SK-N-SH (cell line): ENCODE measurements around the gene TES. TPM values are rescaled to one million over a fixed set of nuclear protein-coding genes. Genes with fewer than 3 reads are reported as not detected.
"Not testable (repeated sequence)": the region's sequence is repeated elsewhere in the genome, so short reads cannot be mapped to it uniquely, and the experiment has no call there.

ENCODE experiments used
- CTCF ChIA-PET: fragments of 300-600, 350-600 bp; formaldehyde crosslinking; extraction: SDS; loops from one replicate; lab custom pipeline; 2021; lab: Yijun Ruan, JAX
- POLR2A ChIA-PET: fragments of 350-600 bp; sonication (Branson Sonifier 250); formaldehyde crosslinking; extraction: SDS; loops from one replicate; lab custom pipeline; 2020; ENCODE audit warnings: antibody characterized with exemption, inconsistent platforms; lab: Yijun Ruan, JAX
- DNase-seq: peaks from one replicate; pipeline ENCODE4 v3.0.0; 2012
- H2AFZ ChIP-seq: fragments of 200-600 bp; sonication (generic); 2 replicates; pipeline ENCODE4 v1.8.1; 2016; ENCODE audit warnings: antibody characterized with exemption, mild to moderate bottlenecking, low read depth
- H3F3A ChIP-seq: fragments of 200-600 bp; sonication (generic); replicated peaks from 2 replicates; pipeline ENCODE3; 2016; ENCODE audit warnings: antibody characterized with exemption, mild to moderate bottlenecking; ENCODE audit not compliant: insufficient read depth
- H3K27ac ChIP-seq, 2 experiments: fragments of 200-500 bp in 1 of 2; fragments of 200-600 bp in 1 of 2; sonication (Bioruptor generic) in 1 of 2; sonication (generic), shearing (Covaris generic) in 1 of 2; 2 replicates each; pipeline versions ENCODE4 v1.5.1 to v1.6.1; 2014 to 2016; ENCODE audit warnings: low read depth in 2 of 2, inconsistent platforms in 1 of 2, low read length in 1 of 2, mild to moderate bottlenecking in 1 of 2, mixed read lengths in 1 of 2
- H3K27me3 ChIP-seq: fragments of 200-600 bp; sonication (generic), shearing (Covaris generic); 2 replicates; pipeline ENCODE4 v1.6.1; 2016; ENCODE audit warnings: mixed run types; ENCODE audit not compliant: insufficient read depth
- H3K36me3 ChIP-seq, 2 experiments: fragments of 200-500 bp in 1 of 2; fragments of 200-600 bp in 1 of 2; sonication (Bioruptor generic) in 1 of 2; sonication (generic) in 1 of 2; replicated peaks in 1 of 2; 2 replicates each; pipeline versions ENCODE3 to v1.5.1; 2014 to 2016; ENCODE audit warnings: low read length in 1 of 2, mild to moderate bottlenecking in 1 of 2; ENCODE audit not compliant: insufficient read depth in 2 of 2, control insufficient read depth in 1 of 2
- H3K4me1 ChIP-seq, 2 experiments: fragments of 200-500 bp in 1 of 2; fragments of 200-600 bp in 1 of 2; sonication (Bioruptor generic) in 1 of 2; sonication (generic), shearing (Covaris generic) in 1 of 2; 2 replicates each; pipeline versions ENCODE4 v1.5.1 to v1.6.1; 2014 to 2016; ENCODE audit warnings: low read depth in 1 of 2, low read length in 1 of 2, mixed run types in 1 of 2; ENCODE audit not compliant: insufficient read depth in 2 of 2, control insufficient read depth in 1 of 2
- H3K4me2 ChIP-seq: fragments of 200-600 bp; sonication (generic), shearing (Covaris generic); 2 replicates; pipeline ENCODE4 v1.6.1; 2017; ENCODE audit warnings: mixed run types
- H3K4me3 ChIP-seq, 2 experiments: fragments of 200-500 bp in 1 of 2; fragments of 200-600 bp in 1 of 2; sonication (Bioruptor generic) in 1 of 2; sonication (generic), shearing (Covaris generic) in 1 of 2; 2 replicates each; pipeline versions ENCODE4 v1.5.1 to v1.8.1; 2014 to 2016; ENCODE audit warnings: low read depth in 2 of 2, inconsistent platforms in 1 of 2, low read length in 1 of 2, mild to moderate bottlenecking in 1 of 2, mixed read lengths in 1 of 2, moderate library complexity in 1 of 2
- H3K79me2 ChIP-seq: fragments of 200-600 bp; sonication (generic); 2 replicates; pipeline ENCODE4 v1.8.1; 2017; ENCODE audit warnings: mild to moderate bottlenecking; ENCODE audit not compliant: insufficient read depth
- H3K9ac ChIP-seq: fragments of 200-600 bp; sonication (generic); 2 replicates; pipeline ENCODE4 v1.6.1; 2017; ENCODE audit warnings: mixed run types
- H3K9me2 ChIP-seq: fragments of 200-600 bp; sonication (generic); 2 replicates; pipeline ENCODE4 v1.6.1; 2017; ENCODE audit warnings: mixed run types
- H3K9me3 ChIP-seq: fragments of 200-600 bp; sonication (generic); 2 replicates; pipeline ENCODE4 v1.6.1; 2017; ENCODE audit warnings: mixed run types, mild to moderate bottlenecking, moderate library complexity
- H4K20me1 ChIP-seq: fragments of 200-600 bp; sonication (generic); 2 replicates; pipeline ENCODE4 v1.6.1; 2017; ENCODE audit warnings: mild to moderate bottlenecking, mixed run types; ENCODE audit not compliant: insufficient read depth
- FOSL2 ChIP-seq: IDR thresholded peaks from 2 replicates; pipeline ENCODE4 v1.4.0; 2012; ENCODE audit warnings: low read depth, mild to moderate bottlenecking, moderate library complexity, borderline replicate concordance
- FOXM1 ChIP-seq: IDR thresholded peaks from 2 replicates; pipeline ENCODE4 v1.4.0; 2012; ENCODE audit warnings: low read depth, mild to moderate bottlenecking
- JUND ChIP-seq: IDR thresholded peaks from 2 replicates; pipeline ENCODE4 v1.4.0; 2012
- MEF2A ChIP-seq: IDR thresholded peaks from 2 replicates; pipeline ENCODE4 v1.4.0; 2012; ENCODE audit warnings: low read depth, borderline replicate concordance
- MXI1 ChIP-seq: IDR thresholded peaks from 2 replicates; pipeline ENCODE4 v1.6.1; 2012; ENCODE audit warnings: mild to moderate bottlenecking, low read depth, low read length, improper control_type of control experiment
- NRF1 ChIP-seq: IDR thresholded peaks from 2 replicates; pipeline ENCODE4 v1.6.1; 2012; ENCODE audit warnings: low read depth, mild to moderate bottlenecking, low read length
- POLR2AphosphoS5 ChIP-seq: IDR thresholded peaks from 2 replicates; pipeline ENCODE4 v1.6.1; 2012; ENCODE audit warnings: low read depth, low read length
- RAD21 ChIP-seq: IDR thresholded peaks from 2 replicates; pipeline ENCODE4 v1.6.1; 2012; ENCODE audit warnings: mild to moderate bottlenecking, low read length
- REST ChIP-seq: IDR thresholded peaks from 2 replicates; pipeline ENCODE4 v1.6.1; 2012; ENCODE audit warnings: mild to moderate bottlenecking, low read depth, low read length, moderate library complexity
- RFX5 ChIP-seq: IDR thresholded peaks from 2 replicates; pipeline ENCODE4 v1.6.1; 2012; ENCODE audit warnings: mild to moderate bottlenecking, improper control_type of control experiment, low read length
- SIN3A ChIP-seq: IDR thresholded peaks from 2 replicates; pipeline ENCODE4 v1.6.1; 2012; ENCODE audit warnings: low read depth, mild to moderate bottlenecking, low read length, moderate library complexity, borderline replicate concordance
- TAF1 ChIP-seq: IDR thresholded peaks from 2 replicates; pipeline ENCODE4 v1.6.1; 2012; ENCODE audit warnings: low read depth, mild to moderate bottlenecking, low read length, moderate library complexity, borderline replicate concordance
- TEAD4 ChIP-seq: IDR thresholded peaks from 2 replicates; pipeline ENCODE4 v1.4.0; 2012; ENCODE audit warnings: mild to moderate bottlenecking, borderline replicate concordance; ENCODE audit not compliant: insufficient read depth
- USF1 ChIP-seq: IDR thresholded peaks from 2 replicates; pipeline ENCODE4 v1.4.0; 2012; ENCODE audit warnings: low read depth, borderline replicate concordance
- YY1 ChIP-seq: IDR thresholded peaks from 2 replicates; pipeline ENCODE4 v1.4.0; 2012; ENCODE audit warnings: low read depth, mild to moderate bottlenecking
- WGBS: methylation state at CpG from one replicate; pipeline ENCODE4 v1.1.6; 2017; ENCODE audit warnings: low lambda C conversion rate; 5-methylcytosine and 5-hydroxymethylcytosine counted together
- polyA plus RNA-seq, 3 experiments: library from polyadenylated mRNA; depleted of rRNA; stranded (reverse); fragments of >200 nt; gene quantifications; 2 replicates each; pipeline ENCODE4 v1.2.3, GENCODE V29; 2012
- TF ChIP-seq, protein P1 (sequence below): IDR thresholded peaks from 2 replicates; pipeline ENCODE4; 2012

The TES gene
- polyA plus RNA-seq, 1 of the 3 experiments (the other 2 are of a cell fraction) = 9.5 TPM

GRCh38 chr7:116175095-116175494 lies 35.2 kb upstream of the TES start:
- H3K9ac ChIP-seq, H3K4me1 ChIP-seq, H3K36me3 ChIP-seq, H3K27ac ChIP-seq, DNase-seq, H3K9me2 ChIP-seq, POLR2A ChIA-PET, H3K79me2 ChIP-seq, H2AFZ ChIP-seq, H3K4me2 ChIP-seq, H3K9me3 ChIP-seq, H4K20me1 ChIP-seq, H3F3A ChIP-seq, H3K4me3 ChIP-seq: not testable (repeated sequence)
- WGBS = 48% methylated on average over 3 of the region's 3 CpGs
- peaks cover 19% of the 10 kb centered on the region for H3K27me3 ChIP-seq
- CTCF ChIA-PET = interaction anchor here (1.7 to 7.3 kb wide), 6 partner anchors 60 to 417 kb away, joined by 8 to 428 read pairs (median 64); no protein-coding TSS in a partner anchor

GRCh38 chr7:116176226-116176625 lies 34.1 kb upstream of the TES start:
- H2AFZ ChIP-seq = no peak overlapping the region
- CTCF ChIA-PET = interaction anchor here (0.8 to 7.3 kb wide), 15 partner anchors 11 to 634 kb away, joined by 3 to 428 read pairs (median 7); no protein-coding TSS in a partner anchor
- peaks cover 10% of the 10 kb centered on the region for H3K27me3 ChIP-seq
- no peak overlapping the region for H3K27ac ChIP-seq
- no peaks in the 10 kb centered on the region for H3K9me2 ChIP-seq
- H3K4me1 ChIP-seq = peaks cover 0 to 6% of the 10 kb centered on the region in 2 experiments; a peak in 1 of 4 replicates
- H3K9ac ChIP-seq = no peak overlapping the region
- TF ChIP-seq MEF2A (no peak), TEAD4 (no peak), JUND (no peak), REST (no peak), FOXM1 (no peak), FOSL2 (no peak), TAF1 (no peak), POLR2AphosphoS5 (no peak), NRF1 (no peak), RFX5 (no peak), RAD21 (no peak), SIN3A (no peak), YY1 (no peak), USF1 (no peak), MXI1 (no peak)
- TF ChIP-seq, protein P1, sequence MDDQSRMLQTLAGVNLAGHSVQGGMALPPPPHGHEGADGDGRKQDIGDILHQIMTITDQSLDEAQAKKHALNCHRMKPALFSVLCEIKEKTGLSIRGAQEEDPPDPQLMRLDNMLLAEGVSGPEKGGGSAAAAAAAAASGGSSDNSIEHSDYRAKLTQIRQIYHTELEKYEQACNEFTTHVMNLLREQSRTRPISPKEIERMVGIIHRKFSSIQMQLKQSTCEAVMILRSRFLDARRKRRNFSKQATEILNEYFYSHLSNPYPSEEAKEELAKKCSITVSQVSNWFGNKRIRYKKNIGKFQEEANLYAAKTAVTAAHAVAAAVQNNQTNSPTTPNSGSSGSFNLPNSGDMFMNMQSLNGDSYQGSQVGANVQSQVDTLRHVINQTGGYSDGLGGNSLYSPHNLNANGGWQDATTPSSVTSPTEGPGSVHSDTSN = no peak
- no peaks in the 10 kb centered on the region for H4K20me1 ChIP-seq
- H3K4me3 ChIP-seq = no peak overlapping the region
- no peak for DNase-seq
- H3K36me3 ChIP-seq = no peaks in the 10 kb centered on the region
- H3K9me3 ChIP-seq = no peaks in the 10 kb centered on the region
- no peak overlapping the region for H3K4me2 ChIP-seq
- H3F3A ChIP-seq = no peaks in the 10 kb centered on the region
- H3K79me2 ChIP-seq = no peaks in the 10 kb centered on the region
- 58% methylated on average over 2 of the region's 2 CpGs for WGBS
- POLR2A ChIA-PET = no interaction called here
